HCT116 (cell line): Measurements from ENCODE around the gene RBM15B. TPM values are rescaled to one million over a fixed set of nuclear protein-coding genes. Genes with fewer than 3 reads are reported as not detected.

Experiments
- ATAC-seq: fragments of 200-7000 bp; cut with Tn5 transposase; 2 replicates; pipeline ENCODE4 v1.9.1; 2020; ENCODE audit warnings: mild to moderate bottlenecking, moderate library complexity
- BruUV-seq: library from RNA; stranded (reverse); fragments of 400-500 nt; replicated peaks from 2 replicates; lab custom pipeline; 2021; lab: Mats Ljungman, UMichigan
- CTCF ChIA-PET: fragments of 300-600 bp; sonication (Branson Sonifier 250); formaldehyde crosslinking; loops from one replicate; lab custom pipeline; 2021; ENCODE audit warnings: antibody characterized with exemption; lab: Charles Lee
- POLR2A ChIA-PET: fragments of 300-600, 350-600 bp; sonication (Branson Sonifier 250); formaldehyde crosslinking; loops from one replicate; lab custom pipeline; 2021; ENCODE audit warnings: antibody characterized with exemption; lab: Charles Lee
- RAD21 ChIA-PET, 2 experiments: fragments of 300-600 bp; sonication (Branson Sonifier 250); formaldehyde crosslinking; loops; one replicate each; lab custom pipeline; 2023; ENCODE audit warnings: low total read pairs in 2 of 2; ENCODE audit not compliant: uncharacterized antibody in 2 of 2, unreplicated experiment in 2 of 2, low non-redundant PET in 1 of 2; lab: Charles Lee
- DNase-seq: peaks from one replicate; pipeline ENCODE4 v3.0.0-alpha.2; 2010; ENCODE audit warnings: low read depth, low spot score
- H2AFZ ChIP-seq: fragments of 200-600 bp; shearing (Covaris generic), sonication (generic); 2 replicates; pipeline ENCODE4 v1.6.1; 2017; ENCODE audit warnings: low read depth, mixed run types, mixed read lengths, antibody characterized with exemption, low read length; ENCODE audit not compliant: poor library complexity, severe bottlenecking
- H3K27ac ChIP-seq: 2 replicates; pipeline ENCODE4 v1.5.1; 2012; ENCODE audit warnings: low read depth, low read length
- H3K27me3 ChIP-seq: fragments of 200-600 bp; sonication (generic); 2 replicates; pipeline ENCODE4 v1.6.1; 2016; ENCODE audit warnings: mixed run types, low read length, mixed read lengths; ENCODE audit not compliant: insufficient read depth
- H3K36me3 ChIP-seq, 2 experiments: fragments of 200-500 bp in 1 of 2; fragments of 200-600 bp in 1 of 2; sonication (Bioruptor generic) in 1 of 2; sonication (generic) in 1 of 2; 2 replicates each; pipeline versions ENCODE4 v1.5.1 to v1.6.1; 2014 to 2016; ENCODE audit warnings: low read length in 2 of 2, inconsistent platforms in 1 of 2, mixed read lengths in 1 of 2, mixed run types in 1 of 2; ENCODE audit not compliant: insufficient read depth in 2 of 2, control insufficient read depth in 1 of 2
- H3K4me1 ChIP-seq, 2 experiments: fragments of 200-600 bp in 1 of 2; sonication (generic) in 1 of 2; 2 replicates each; pipeline versions ENCODE4 v1.5.1 to v1.6.1; 2012 to 2017; ENCODE audit warnings: low read length in 2 of 2, inconsistent platforms in 1 of 2, mild to moderate bottlenecking in 1 of 2, mixed read lengths in 1 of 2, mixed run types in 1 of 2, moderate library complexity in 1 of 2; ENCODE audit not compliant: insufficient read depth in 2 of 2, control insufficient read depth in 1 of 2
- H3K4me2 ChIP-seq: fragments of 200-600 bp; sonication (generic); 2 replicates; pipeline ENCODE4 v1.6.1; 2017; ENCODE audit warnings: mixed run types, low read length, mixed read lengths
- H3K4me3 ChIP-seq, 2 experiments: fragments of 200-600 bp in 1 of 2; sonication (generic) in 1 of 2; replicated peaks in 1 of 2; 2 replicates each; pipeline ENCODE4 v1.5.1; 2011 to 2016; ENCODE audit warnings: low read length in 2 of 2, control low read depth in 1 of 2, low read depth in 1 of 2, mild to moderate bottlenecking in 1 of 2, mixed read lengths in 1 of 2, mixed run types in 1 of 2
- H3K79me2 ChIP-seq: fragments of 200-600 bp; sonication (generic); 2 replicates; pipeline ENCODE4 v1.6.1; 2017; ENCODE audit warnings: mild to moderate bottlenecking, mixed run types, low read length, moderate library complexity, mixed read lengths; ENCODE audit not compliant: insufficient read depth
- H3K9ac ChIP-seq: fragments of 200-600 bp; sonication (generic); 2 replicates; pipeline ENCODE4 v1.6.1; 2016; ENCODE audit warnings: low read length, mixed read lengths
- H3K9me2 ChIP-seq: fragments of 200-600 bp; sonication (generic), shearing (Covaris generic); 2 replicates; pipeline ENCODE4 v1.6.1; 2017; ENCODE audit warnings: mixed run types, mild to moderate bottlenecking, moderate library complexity; ENCODE audit not compliant: insufficient read depth
- H3K9me3 ChIP-seq, 2 experiments: fragments of 200-500 bp in 1 of 2; fragments of 200-600 bp in 1 of 2; sonication (Bioruptor generic) in 1 of 2; sonication (generic) in 1 of 2; 2 replicates each; pipeline ENCODE4 v1.6.1; 2014 to 2017; ENCODE audit warnings: low read length in 2 of 2, mixed read lengths in 2 of 2, inconsistent platforms in 1 of 2, low read depth in 1 of 2, mild to moderate bottlenecking in 1 of 2, mixed run types in 1 of 2, moderate library complexity in 1 of 2; ENCODE audit not compliant: control insufficient read depth in 1 of 2, insufficient read depth in 1 of 2
- H4K20me1 ChIP-seq: fragments of 200-600 bp; sonication (generic), shearing (Covaris generic); 2 replicates; pipeline ENCODE4 v1.6.1; 2017; ENCODE audit warnings: mixed run types, mild to moderate bottlenecking, moderate library complexity; ENCODE audit not compliant: insufficient read depth
- CBX3 ChIP-seq: IDR thresholded peaks from 2 replicates; pipeline ENCODE4 v1.6.1; 2012; ENCODE audit warnings: low read depth
- EGR1 ChIP-seq: IDR thresholded peaks from 2 replicates; pipeline ENCODE4 v1.6.1; 2012; ENCODE audit warnings: low read depth
- ELF1 ChIP-seq: IDR thresholded peaks from 2 replicates; pipeline ENCODE4 v1.6.1; 2012; ENCODE audit warnings: low read depth, borderline replicate concordance
- EZH2 ChIP-seq: fragments of 200-600 bp; sonication (generic); IDR thresholded peaks from 2 replicates; pipeline ENCODE4 v1.6.1; 2017; ENCODE audit warnings: antibody characterized with exemption, mixed run types
- FOSL1 ChIP-seq: IDR thresholded peaks from 2 replicates; pipeline ENCODE4 v1.6.1; 2012; ENCODE audit warnings: low read depth
- JUND ChIP-seq: IDR thresholded peaks from 2 replicates; pipeline ENCODE4 v1.6.1; 2012
- MAX ChIP-seq: IDR thresholded peaks from 2 replicates; pipeline ENCODE4 v1.6.1; 2012
- POLR2A ChIP-seq: IDR thresholded peaks from 2 replicates; pipeline ENCODE4 v1.7.0; 2011; ENCODE audit warnings: borderline replicate concordance; ENCODE audit not compliant: insufficient read depth, insufficient read length; ENCODE audit errors: extremely low read depth
- POLR2AphosphoS5 ChIP-seq: IDR thresholded peaks from 2 replicates; pipeline ENCODE4 v1.6.1; 2011; ENCODE audit warnings: mild to moderate bottlenecking, low read depth, low read length, moderate library complexity
- RAD21 ChIP-seq: IDR thresholded peaks from 2 replicates; pipeline ENCODE4 v1.6.1; 2012; ENCODE audit warnings: low read depth, mild to moderate bottlenecking
- REST ChIP-seq: IDR thresholded peaks from 2 replicates; pipeline ENCODE4 v1.6.1; 2012; ENCODE audit warnings: low read depth
- SRF ChIP-seq: IDR thresholded peaks from 2 replicates; pipeline ENCODE4 v1.6.1; 2012; ENCODE audit warnings: low read depth
- TCF7L2 ChIP-seq: IDR thresholded peaks from 2 replicates; pipeline ENCODE4 v1.7.0; 2011; ENCODE audit warnings: borderline replicate concordance, inconsistent platforms; ENCODE audit not compliant: insufficient read depth, insufficient read length; ENCODE audit errors: extremely low read depth
- YY1 ChIP-seq: IDR thresholded peaks from 2 replicates; pipeline ENCODE4 v1.6.1; 2011; ENCODE audit warnings: low read length, low read depth, moderate library complexity, mild to moderate bottlenecking; ENCODE audit not compliant: insufficient replicate concordance; ENCODE audit errors: extremely low read depth
- ZFX ChIP-seq: fragments of 450-650 bp; IDR thresholded peaks from 2 replicates; pipeline ENCODE4 v1.6.1; 2017
- ZNF274 ChIP-seq: fragments of 200-500 bp; sonication (Bioruptor generic); IDR thresholded peaks from 2 replicates; pipeline ENCODE4 v1.6.1; 2014; ENCODE audit warnings: mild to moderate bottlenecking, low read depth, low read length, inconsistent platforms
- intact Hi-C: fragments of 100-400 bp; cut with micrococcal nuclease; formaldehyde crosslinking; loops from 2 replicates; pipeline ENCODE4 v1.10.0; 2022
- total RNA-seq: library from RNA; stranded (reverse); gene quantifications from one replicate; pipeline ENCODE4 v1.2.1, GENCODE V29; 2021; ENCODE audit not compliant: unreplicated experiment
- TF ChIP-seq, protein P1 (sequence below): IDR thresholded peaks from 2 replicates; pipeline ENCODE4 v1.6.1; 2011; ENCODE audit warnings: mild to moderate bottlenecking, low read length, moderate library complexity; ENCODE audit not compliant: insufficient replicate concordance; ENCODE audit errors: extremely low read depth
- TF ChIP-seq, protein P2 (sequence below): IDR thresholded peaks from 2 replicates; pipeline ENCODE4 v1.6.1; 2012

The RBM15B gene
- total RNA-seq, 1 experiment from 2014 or later = 24.1 TPM

DNA sequence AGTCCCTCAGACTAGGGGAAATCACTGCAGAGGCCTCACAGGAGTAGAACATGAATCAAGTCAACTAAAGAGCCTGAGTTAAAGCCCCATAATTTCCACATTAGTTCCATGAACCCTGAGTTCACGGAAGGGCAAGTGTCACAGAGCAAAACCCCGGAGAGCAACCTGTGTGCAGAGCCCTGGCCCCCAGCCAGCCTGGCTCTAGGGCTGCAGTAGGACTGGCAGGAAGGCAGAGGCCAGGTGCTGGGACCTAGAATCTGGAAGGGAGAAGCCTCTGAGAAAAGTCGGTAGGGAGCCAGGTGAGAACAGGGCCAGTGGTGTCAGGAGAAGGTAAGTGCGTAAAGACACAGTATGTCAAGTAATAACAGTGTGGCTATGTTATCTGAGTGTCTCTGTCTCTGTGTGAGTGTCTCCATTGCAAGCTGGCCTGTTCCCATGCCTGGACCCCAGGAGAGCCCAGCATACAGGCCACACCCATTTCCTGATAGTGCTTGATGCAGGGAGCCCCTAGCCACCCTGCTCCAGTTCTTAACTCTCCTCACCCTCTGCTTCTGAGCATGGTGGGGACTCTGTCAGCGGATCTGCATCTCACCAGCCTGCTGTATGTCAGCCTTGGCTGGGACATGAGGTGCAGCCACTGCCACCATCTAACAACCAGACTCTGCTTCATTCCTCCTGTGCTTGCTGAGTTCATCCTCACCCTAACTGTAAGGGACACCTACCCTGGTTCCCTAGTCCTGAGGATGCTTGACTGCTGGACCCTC, 17.2 kb upstream of the RBM15B start:
- BruUV-seq = no TSS peak
- DNase-seq (no peak), ATAC-seq (no peak)
- Histone ChIP-seq H3K9ac (no peak overlapping the region), H3K36me3 (no peaks in the 10 kb centered on the region), H3K27me3 (no peaks in the 10 kb centered on the region), H2AFZ (no peak overlapping the region), H3K9me2 (no peaks in the 10 kb centered on the region), H3K4me2 (no peak overlapping the region), H4K20me1 (no peaks in the 10 kb centered on the region), H3K79me2 (no peaks in the 10 kb centered on the region), H3K4me3 (no peak overlapping the region), H3K27ac (no peak overlapping the region), H3K4me1 (no peaks in the 10 kb centered on the region), H3K9me3 (no peaks in the 10 kb centered on the region)
- RAD21 ChIA-PET = no interaction called here
- TF ChIP-seq TCF7L2 = no peak
- TF ChIP-seq CBX3 = no peak
- TF ChIP-seq ZNF274 = no peak
- TF ChIP-seq MAX = no peak
- TF ChIP-seq, protein P1, sequence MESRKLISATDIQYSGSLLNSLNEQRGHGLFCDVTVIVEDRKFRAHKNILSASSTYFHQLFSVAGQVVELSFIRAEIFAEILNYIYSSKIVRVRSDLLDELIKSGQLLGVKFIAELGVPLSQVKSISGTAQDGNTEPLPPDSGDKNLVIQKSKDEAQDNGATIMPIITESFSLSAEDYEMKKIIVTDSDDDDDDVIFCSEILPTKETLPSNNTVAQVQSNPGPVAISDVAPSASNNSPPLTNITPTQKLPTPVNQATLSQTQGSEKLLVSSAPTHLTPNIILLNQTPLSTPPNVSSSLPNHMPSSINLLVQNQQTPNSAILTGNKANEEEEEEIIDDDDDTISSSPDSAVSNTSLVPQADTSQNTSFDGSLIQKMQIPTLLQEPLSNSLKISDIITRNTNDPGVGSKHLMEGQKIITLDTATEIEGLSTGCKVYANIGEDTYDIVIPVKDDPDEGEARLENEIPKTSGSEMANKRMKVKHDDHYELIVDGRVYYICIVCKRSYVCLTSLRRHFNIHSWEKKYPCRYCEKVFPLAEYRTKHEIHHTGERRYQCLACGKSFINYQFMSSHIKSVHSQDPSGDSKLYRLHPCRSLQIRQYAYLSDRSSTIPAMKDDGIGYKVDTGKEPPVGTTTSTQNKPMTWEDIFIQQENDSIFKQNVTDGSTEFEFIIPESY = no peak
- TF ChIP-seq JUND = no peak
- TF ChIP-seq REST = no peak
- TF ChIP-seq, protein P2, sequence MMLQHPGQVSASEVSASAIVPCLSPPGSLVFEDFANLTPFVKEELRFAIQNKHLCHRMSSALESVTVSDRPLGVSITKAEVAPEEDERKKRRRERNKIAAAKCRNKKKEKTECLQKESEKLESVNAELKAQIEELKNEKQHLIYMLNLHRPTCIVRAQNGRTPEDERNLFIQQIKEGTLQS = no peak
- TF ChIP-seq EGR1 = no peak
- TF ChIP-seq ELF1 = no peak
- no peak for TF ChIP-seq SRF
- TF ChIP-seq POLR2A = no peak
- no peak for TF ChIP-seq EZH2
- TF ChIP-seq RAD21 = no peak
- TF ChIP-seq FOSL1 = no peak
- TF ChIP-seq ZFX = no peak
- no peak for TF ChIP-seq POLR2AphosphoS5
- no peak for TF ChIP-seq YY1
- CTCF ChIA-PET = no interaction called here
- intact Hi-C loops = loop anchor here (2.0 to 5.0 kb wide), 3 partner anchors 102 to 697 kb away; no protein-coding TSS in a partner anchor
- POLR2A ChIA-PET = no interaction called here
